Esophagus squamous epithelium (tissue), 4 donors: Measurements from ENCODE around the gene EXO1.

Experiments
- CTCF ChIP-seq, 6 experiments: fragments of 450-650 bp in 4 of 6; fragments of 200-600 bp in 2 of 6; sonication (generic) in 2 of 6; IDR thresholded peaks; one replicate each; pipeline ENCODE4 v1.5.1; 2016 to 2019; ENCODE audit warnings: antibody characterized with exemption in 6 of 6, mild to moderate bottlenecking in 4 of 6, moderate library complexity in 4 of 6
- POLR2A ChIP-seq, 4 donors: fragments of 450-650 bp; IDR thresholded peaks; one replicate each; pipeline ENCODE4 v1.6.1; 2017; ENCODE audit warnings: antibody characterized with exemption in 4 of 4, mild to moderate bottlenecking in 4 of 4, moderate library complexity in 3 of 4

DNA sequence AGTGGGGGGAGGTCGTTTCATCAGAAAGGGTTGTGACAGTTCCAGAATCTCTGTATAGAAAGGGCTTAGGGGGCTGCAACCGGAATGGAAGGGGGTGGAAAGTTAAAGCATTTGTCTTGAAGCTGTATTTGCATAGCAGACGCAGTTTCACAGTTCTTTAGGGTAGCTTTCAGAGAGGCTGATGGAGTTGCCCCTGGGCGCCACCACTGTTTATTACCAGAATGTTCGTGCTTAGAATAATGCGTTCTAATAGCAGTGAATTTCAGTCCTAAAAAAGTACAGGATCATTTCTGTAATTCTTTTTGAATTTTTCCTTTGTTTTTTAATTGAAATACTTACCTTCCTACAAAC is 1.3 kb downstream of the EXO1 start:
- TF ChIP-seq POLR2A (IDR thresholded peaks at IDR 0.05) (no peak), CTCF (IDR thresholded peaks at IDR 0.05) (no peak)
